NCI-H2081 treated with DMSO at 0.1 percent for 48 hours (cell line): ENCODE measurements around the gene TMC6.

Experiments
- DNase-seq: peaks from one replicate; lab custom pipeline; 2025; lab: John Stamatoyannopoulos, UW

TMC6 gene

DNA sequence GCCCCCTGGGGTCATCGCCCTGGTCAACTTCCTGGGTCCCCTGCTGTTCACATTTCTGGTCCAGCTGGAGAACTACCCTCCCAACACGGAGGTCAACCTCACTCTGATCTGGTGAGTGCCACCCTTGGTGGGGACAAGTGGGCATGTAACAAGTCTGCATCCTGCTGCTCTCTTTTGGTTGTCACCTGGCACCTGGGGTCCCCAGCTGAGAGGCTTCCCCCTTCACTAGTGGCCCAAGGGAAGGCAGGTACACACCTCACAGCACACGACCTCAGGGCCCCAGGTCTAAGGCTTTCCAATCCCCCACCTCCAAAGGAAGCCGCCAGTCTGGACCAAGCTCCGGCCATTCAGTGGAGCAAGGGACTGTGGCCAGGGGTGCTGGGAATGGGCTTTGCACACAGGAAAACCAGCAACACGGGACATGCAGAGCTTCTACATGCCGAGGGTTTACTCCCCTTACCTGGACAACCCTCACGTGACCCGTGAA lies 6.4 kb upstream of the TMC6 start:
- DNase-seq: no peak

DNA sequence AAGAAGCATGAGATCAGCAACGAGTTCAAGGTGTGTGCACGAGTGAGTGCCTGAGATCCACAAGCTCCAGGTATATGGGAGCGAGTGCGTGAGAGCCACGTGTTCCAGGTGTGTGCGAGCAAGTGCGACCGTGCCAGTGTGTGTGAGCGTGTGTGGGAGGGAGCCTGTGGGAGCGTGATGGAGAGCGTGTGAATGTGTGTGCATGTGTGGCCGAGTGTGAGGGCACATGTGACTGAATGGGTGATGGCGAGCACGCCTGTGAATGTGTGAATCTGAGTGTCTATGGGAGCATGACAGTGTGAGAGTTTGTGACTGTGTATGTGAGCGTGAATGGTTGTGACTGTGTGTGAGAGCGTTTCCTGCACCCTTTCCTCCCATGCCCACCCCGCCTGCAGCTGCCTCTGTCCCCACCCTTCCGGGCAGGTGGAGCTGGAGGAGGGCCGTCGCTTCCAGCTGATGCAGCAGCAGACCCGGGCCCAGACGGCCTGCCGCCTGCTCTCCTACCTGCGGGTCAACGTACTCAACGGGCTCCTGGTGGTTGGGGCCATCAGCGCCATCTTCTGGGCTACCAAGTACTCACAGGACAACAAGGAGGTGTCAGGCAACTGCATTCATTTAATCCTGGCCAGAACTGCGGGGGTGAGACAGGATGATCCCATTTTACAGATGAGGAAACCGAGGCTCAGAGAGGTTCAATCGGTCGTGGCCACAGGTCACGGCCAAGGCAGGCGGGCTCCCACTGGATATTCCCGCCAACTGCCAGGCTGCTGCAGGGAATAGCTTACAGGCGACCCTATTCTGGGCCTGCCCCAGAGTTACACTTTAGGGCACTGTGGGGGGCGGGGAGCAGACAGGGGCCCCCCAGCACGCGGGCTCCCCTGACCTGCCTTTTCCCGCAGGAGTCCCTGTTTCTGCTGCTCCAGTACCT lies 5.7 kb upstream of the TMC6 start:
- no peak for DNase-seq

DNA sequence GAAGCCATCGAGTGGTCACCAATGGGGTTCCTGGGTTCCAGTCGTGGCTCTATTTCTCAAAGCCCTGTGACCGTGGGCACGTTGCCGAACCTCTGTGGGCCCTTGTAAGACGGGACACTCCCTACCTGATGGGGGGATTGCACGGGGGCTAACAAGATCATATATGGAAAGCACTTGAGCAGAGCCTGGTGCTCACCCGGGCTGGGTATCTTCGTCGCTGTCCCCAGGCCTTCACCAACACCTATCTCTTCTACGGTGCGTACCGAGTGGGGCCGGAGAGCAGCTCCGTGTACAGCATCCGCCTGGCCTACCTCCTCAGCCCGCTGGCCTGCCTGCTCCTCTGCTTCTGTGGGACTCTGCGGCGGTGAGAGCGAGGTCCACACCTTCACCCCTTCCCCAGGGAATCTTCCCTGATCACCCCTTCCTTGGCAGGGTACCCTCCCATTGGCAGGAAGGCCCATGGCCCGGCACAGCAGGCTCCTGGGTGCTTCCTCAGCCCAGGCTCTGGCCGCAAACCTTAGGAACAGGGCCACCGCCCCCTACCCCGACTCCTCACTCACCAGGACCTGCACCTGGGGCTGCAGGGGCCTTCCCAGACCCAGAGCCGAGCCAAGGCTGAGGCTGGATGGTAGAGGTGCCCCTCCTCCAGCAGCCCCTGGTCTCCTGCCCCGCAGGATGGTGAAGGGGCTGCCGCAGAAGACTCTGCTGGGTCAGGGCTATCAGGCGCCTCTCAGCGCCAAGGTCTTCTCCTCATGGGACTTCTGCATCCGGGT lies 4.8 kb upstream of the TMC6 start:
- DNase-seq: no peak

DNA sequence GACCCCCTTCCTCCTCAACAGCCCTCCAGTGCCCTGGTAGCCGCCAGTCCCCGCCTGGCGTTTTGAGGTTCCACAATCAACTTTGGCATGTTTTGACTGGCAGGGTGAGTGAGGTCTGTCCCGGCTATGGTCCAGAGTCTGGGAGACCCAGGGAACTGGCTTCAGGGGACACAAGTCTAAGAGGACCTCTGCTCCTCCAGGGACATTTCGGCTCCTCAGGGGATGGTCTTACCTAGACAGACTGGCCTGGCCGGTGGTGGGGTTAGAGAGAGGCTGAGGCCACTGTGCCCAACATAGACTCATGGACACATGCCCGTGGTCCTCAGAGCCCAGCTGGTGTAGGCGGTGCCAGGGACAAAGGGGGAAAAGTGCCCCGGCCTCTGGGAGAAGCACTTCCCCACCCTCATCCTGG lies 4.2 kb upstream of the TMC6 start:
- no peak for DNase-seq

DNA sequence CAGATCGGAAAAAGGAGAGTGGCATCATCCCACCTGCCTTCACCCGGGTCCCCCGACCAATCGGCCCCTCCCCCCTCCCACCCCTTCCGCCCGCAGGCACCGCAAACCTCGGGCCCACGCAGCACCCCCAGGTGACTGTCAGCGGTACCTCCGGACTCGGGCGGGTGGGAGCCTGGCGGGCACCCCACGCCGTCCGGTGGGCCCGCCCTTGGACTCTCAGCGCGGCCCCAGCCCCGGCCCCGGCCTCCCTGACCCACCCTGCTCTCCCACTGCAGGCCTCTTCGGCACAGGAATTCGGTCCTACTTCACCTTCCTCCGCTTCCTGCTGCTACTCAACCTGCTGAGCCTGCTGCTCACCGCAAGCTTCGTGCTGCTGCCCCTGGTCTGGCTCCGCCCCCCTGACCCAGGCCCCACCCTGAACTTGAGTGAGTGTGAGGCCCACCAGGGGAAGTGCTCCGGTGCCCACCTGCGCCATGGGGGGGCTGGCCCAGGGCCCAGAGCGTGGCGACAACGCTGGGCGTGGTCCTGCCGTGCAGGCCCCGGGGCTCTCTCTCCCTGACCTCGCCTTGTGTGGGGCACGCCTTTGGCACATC lies 3.6 kb upstream of the TMC6 start:
- DNase-seq: no peak

DNA sequence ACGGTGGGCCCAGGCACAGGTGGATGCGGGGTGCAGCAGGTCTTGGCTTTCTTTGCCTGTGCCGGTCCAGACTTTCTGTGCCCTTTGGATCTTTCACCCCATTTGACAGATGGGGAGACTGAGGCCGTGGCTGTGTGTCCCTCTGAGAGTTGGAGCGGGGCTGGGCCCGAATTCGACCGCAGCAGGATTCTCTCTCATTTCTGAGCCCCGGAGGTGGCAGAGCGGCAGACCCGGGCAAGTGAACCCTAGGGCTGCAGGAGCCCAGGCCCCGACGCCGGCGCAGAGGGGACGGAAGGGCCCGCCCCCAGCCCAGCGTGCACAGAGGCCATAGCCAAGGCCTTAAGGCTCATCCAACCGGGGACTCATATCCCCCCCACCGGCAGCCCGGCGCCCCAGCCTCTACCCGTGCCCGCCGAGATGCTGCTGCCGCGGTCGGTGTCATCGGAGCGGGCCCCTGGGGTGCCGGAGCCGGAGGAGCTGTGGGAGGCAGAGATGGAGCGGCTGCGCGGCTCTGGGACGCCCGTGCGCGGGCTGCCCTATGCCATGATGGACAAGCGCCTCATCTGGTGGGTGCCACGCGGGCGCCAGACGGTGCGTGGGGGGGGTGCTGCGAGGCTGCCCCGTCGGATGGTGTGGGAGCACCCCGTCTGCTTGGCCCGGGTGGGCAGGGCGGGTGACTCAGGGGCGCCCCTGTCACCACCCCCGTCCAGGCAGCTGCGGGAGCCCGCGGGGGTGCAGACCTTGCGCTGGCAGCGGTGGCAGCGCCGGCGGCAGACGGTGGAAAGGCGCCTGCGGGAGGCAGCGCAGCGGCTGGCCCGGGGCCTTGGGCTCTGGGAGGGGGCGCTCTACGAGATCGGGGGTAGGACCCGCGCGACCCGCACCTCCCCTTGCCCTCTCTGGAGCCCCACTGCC lies 2.9 kb upstream of the TMC6 start:
- no peak for DNase-seq

DNA sequence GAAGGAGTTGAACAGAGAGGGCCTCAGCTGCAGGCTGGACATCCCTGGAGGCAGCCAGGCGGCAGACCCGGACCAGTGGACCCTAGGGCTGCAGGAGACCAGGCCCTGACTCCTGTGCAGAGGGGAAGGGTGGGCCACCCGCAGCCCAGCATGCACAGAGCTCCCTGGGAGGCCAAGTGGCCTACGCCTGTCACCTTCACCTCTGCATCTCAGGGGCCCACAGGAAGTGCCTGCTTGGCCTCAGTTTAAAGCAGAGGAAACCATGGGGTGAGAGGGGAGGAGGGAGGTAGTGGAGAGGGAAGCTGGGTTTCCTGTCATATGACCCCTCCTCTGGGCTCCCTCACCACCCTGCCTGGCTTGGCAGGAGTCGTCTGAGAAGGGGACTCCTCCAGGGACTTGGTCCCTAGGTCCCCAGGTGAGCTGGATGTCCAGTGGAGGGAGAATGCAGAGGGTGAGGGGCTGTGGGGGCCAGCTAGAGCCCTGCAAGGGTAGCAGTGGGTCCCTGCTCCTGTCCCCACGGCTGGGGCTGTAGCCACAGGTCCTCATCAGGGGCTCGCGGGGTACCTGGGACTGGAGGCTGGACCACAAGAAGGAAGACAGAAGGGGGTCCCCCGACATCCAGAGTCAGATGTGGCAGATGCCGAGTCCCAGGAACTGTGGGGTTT lies 2.0 kb upstream of the TMC6 start, which contains the start of gene TMC8:
TSS of gene TMC8 (plus strand) at position 335 of the 665 bp plus-strand sequence. CDS start 818 bp downstream, outside the sequence.
- DNase-seq: no peak

DNA sequence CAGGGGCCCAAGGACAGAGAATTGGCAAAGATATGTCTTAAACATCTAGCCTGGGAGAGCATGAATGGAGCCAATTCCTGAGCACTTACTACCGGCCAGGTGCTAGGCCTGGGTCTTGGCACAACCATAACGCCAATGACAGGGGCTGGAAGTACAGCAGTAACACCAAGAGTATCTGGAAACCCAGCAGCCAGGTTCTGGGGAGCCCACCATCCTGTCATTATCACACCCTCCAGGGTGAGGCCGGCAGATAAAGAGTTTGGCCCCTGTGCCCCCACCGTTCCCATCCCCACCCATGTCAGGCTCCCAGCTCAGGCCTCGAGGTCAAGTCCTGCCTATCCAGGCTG lies 1.5 kb upstream of the TMC6 start:
- DNase-seq: no peak

DNA sequence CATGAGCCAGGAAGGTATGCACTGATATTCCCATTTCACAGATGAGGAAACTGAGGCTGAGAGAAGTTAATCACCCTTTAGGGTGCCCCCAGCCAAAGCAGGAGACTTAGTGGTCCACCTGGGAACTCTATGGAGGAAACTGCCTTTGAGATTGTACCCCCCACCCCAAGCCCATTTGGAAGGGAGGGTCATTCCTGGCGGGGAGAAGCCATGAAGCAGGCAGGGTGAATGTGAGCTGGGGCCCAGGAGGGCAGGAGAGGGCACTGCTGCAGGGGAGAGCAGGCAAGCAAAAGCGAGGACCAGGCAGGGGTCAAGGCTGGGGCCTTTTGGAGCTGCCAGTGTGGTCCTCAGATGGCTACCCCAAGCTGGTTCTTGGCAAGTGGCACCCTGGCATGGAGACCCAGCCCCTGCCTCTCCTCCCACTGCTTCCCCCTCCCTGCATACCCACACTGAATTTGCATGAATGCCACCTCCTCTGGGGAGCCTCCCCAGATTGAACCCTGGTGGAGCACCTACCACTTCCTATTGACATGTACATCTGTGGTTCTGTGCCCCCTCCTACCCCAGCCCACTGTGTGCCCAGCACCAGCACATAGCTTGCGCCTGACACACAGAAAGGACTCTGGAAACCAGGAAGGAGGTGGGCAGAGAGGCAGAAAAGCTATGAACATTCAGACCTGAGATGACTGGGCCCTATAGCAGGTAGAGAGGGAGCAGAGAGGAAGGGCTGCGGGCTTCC lies 965 bp upstream of the TMC6 start:
- DNase-seq: no peak

DNA sequence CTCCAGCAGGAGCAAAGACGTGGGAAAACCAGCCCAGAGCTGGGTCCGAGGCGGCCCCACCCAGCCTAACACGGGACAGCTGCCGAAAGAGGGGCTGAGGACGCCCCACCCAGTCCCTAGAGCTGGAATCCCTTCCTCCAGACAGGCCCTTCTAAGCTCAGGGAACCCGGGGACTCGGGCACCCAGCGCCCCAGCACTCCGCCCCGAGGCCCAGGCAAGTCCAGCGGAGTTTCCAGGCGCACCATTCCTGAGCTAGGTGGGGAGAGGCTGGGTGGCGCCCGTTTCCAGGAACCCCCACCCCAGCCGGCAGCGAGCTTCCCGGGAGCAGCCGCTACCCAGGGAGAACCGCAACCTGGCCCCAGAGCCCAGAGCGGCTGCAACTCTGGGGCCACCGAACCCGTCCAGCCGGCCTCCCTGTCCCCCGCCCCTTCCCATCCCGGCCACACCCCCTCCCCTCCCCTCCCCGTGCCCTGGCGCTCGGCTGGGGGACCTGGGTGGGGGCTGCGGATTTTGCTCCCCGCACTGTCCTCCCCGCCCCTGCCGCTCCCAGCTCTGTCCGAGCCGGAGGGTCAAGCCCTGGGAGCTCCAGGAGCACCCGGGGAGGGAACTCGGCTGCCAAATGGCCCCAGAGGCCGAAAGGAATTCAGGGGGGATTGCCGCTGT lies 536 bp downstream of the TMC6 start:
- no peak for DNase-seq

DNA sequence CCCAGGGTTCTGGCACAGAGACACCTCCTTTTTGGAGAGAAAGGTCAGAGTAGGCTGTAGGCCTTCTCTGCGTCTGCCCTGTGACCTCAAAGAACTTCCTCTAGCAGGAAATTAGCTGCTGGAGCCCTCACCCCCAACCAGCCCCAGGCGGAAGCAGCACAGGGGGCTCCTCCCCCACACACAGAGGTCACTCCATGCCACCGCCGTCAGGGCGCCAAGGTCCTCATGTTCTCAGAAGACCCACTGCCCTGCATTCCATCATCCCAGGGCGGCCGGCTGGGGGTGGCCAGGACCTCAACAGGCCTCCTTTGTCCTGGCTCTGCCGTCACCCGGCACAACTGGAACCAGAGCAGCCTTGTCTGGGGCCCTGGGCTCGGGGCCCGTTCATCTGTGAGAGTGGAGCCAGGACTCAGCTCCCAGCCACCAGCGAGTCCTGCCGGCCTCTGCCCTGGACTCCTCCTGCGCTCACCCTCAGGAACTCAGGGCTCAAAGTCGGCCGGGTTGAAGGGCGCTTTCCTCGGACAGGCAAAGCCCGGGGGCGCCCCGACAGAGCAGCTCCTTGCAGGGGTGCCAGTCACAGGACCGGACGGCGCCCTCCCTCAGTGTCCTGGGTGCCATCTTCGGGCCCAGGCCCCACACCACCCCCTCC lies 1.2 kb downstream of the TMC6 start:
- no peak for DNase-seq

DNA sequence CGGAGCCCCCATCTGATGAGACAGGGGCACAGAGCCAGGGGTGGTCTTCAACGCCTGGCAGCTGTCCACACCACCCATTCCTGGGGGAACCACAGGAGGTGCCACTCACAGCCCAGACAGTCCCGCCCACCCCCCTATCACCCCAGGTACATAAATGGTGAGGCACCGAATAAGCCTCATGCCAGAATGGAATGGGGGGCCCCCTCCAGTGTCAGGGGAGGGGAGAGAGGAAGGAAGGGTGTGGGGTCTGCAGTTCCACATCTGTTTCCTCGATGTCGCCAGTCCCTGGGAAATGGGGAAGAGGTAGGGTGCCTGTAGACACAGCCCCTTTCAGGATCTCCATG lies 1.7 kb downstream of the TMC6 start:
- no peak for DNase-seq

DNA sequence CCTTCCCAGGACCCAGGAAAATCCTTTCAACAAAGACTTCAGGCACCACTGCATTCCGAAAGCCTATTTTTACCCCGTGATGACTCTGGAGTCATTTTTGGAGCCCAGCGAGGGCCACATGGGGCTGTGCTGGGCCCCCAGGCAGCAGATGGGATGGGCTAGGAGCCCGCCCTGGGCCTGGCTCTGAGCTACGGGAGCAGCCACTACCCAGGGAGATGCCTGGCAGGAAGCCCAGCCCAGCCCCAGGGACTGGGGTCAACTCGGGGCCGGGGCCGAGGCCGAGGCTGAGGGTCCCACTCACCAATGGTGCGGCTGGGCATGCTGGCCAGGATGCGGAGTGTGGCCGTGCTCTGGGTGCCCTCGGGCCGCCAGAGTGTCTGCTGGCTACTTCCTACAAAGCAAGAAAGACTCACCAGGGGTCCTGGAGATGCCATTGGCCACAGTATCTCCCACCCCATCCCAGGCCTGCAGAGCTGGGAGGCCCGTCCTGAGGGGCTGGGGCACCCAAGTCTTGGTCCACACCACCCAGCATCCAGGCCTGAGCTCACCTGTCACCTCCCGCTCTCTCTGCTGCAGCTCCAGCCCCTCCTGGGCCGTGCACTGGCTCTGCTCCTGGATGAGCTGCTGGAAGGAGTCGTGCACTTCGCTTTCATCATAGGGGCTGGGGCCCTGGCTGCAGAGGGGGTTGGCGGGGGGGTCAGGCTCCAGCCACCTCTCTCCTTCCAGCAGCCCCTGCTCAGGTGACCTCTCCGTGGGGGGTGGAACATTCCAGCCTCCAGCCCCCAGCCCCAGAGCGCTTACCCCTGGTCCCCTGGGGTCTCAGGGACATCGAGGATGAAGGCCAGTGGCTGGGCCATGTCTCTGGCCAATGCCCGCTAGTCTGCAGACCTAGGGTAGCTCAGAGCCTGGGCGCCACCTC lies 2.3 kb downstream of the TMC6 start:
- DNase-seq: no peak

DNA sequence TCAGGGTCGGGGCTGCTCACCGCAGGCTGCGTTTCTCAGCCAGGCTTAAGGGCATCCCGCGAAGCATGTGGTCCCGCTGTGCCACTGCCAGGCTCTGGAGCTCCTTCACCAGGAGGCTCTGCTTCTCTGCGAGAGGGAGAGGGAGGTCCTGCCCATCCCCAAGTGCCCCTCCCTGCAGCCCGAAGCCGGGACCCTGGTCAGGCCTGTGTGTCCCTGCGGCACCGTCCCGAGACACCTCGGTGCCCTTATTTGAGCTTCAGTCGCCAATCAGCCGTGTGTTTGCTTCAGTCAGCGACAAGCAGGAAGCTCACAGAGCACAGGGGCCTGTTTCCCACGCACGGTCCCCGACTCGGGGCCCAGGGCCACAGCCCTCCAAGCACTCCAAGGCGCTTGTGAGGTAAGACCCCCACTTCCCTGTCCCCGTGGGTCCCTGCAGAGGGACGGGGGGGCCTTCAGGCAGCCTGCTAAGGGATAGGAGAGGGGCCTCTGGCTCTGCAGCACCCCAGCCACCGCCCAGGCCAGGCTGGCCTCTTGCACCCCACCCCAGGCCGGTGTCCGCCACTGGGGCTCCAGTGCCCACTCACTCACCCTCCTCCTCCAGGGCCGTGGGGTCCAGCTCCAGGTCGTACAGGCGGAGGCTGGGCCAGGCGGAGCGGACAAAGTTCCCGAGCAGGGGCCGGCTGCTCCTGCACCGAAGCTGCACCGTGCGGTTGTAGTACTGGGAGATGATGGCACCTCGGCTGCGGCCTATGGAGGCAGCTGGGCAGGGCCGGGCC lies 3.2 kb downstream of the TMC6 start:
- DNase-seq: no peak

DNA sequence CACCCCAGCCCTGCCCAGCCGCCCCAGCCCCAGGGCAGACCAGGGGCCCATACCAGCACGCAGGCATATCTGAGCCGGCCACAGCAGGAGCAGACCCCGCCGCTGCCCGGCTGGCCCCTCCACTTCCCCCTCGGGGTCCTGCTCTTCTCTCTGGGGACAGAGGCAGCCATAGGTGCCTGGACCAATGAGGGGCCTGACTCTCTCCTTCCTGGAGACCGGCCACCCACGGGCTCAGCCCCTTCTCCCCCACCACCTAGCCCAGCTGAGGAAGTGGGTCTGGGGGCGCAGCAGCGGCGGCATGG lies 3.8 kb downstream of the TMC6 start:
- no peak for DNase-seq

DNA sequence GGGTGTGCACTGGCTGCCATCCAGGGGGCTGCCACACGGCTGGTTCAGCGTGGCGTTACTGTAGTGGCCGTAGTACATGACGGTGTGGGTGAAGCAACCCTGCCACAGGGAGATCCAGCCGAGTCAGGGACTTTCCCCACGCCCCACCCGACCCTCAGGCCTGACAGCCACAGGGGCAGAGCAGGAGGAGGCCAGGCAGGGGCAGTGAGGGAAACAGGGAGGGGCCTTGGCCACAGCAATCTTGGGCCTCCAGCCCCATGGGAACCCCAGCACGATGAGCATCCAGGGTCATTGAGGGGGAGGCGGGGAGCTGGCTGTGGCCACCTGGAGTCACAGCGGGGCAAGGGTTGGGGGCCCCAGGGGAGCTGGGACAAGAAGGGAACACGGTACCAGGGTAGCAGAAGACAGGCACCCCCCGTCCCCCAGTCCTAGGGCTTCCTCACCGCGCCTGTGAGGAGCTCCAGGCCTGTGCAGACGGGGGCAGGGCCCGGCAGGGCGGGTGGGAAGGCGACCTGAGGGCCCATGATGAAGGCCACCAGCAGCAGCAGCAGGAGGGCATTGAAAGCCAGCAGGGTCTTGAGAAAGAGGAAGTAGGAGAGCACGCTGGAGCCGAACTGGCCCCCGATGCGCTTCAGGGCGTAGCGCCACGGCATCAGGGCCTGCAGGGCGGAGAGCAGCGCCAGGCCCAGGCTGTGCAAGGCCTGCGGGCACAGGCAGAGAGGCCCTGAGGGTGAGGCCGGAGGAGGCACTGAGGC lies 4.3 kb downstream of the TMC6 start:
- DNase-seq: no peak
